ENCODE data around the gene PRR15L. TPM values are rescaled to one million over a fixed set of nuclear protein-coding genes. Genes with fewer than 3 reads are reported as not detected.

The PRR15L gene
- total RNA-seq, 4 donors from 2014 or later = 63.6 to 150 (median 127) TPM

DNA sequence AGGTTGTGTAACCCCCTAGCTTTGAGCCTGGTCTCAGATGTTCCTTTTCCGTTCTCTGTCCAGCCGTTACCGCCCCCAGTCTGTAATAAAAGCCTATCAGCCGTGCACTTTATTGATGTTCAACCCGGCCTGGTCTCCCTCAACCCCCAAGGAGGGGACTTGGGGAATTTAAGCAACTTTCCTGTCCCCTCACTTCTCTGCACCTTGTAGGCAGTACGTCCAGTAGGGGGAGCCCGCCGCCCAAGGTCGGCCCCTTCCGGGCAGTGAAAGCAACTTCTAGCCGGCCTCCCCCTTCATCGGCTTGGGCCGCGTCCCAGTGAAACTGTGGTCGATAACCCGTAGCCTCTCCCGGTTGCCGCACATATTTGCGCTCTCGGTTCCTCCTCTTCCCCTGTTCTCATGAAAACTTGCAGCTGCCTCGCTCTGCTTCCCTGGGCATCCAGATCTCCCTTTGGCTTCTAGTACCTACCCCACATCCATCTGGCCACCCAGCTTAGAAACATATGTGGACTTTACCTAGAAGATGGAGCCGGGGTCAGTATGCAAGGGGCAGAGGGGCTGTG is 8.4 kb downstream of the PRR15L start:
- DNase-seq = peak; percentile 98 to 99
- peaks cover 0 to 3% of the 10 kb centered on the region in 2 donors for H3K36me3 ChIP-seq
- intact Hi-C loops (cut with DNase I) = loop anchor here (2.0 kb wide), 1 partner anchor 22 kb away; the partner anchor contains the start of gene CDK5RAP3
- WGBS, 2 donors = 3 to 7% methylated on average over 18 to 22 of the region's 22 CpGs
- H3K27me3 ChIP-seq = no peaks in the 10 kb centered on the region
- peak in 1 of 2 donors; percentile 72 for TF ChIP-seq POLR2A (IDR thresholded peaks at IDR 0.05)
- TF ChIP-seq CTCF (IDR thresholded peaks at IDR 0.05) = peak; percentile 69 to 98 (median 90)
- H3K27ac ChIP-seq = peak overlapping the region; percentile 92 to 97 (median 96)
- H3K9me3 ChIP-seq = no peaks in the 10 kb centered on the region
- H3K4me1 ChIP-seq = peaks cover 70 to 80% of the 10 kb centered on the region in 2 donors
- H3K4me3 ChIP-seq (replicated peaks in 1 of 3) = no peak overlapping the region

GRCh38 chr17:47948706-47949196 is 8.9 kb downstream of the PRR15L start:
- TF ChIP-seq POLR2A (IDR thresholded peaks at IDR 0.05) = no peak
- TF ChIP-seq CTCF (IDR thresholded peaks at IDR 0.05) = no peak
- Histone ChIP-seq H3K27ac (peak overlapping the region; percentile 90 to 96 (median 92)), H3K4me1 (peaks cover 65 to 77% of the 10 kb centered on the region in 2 donors), H3K9me3 (no peaks in the 10 kb centered on the region), H3K4me3 (replicated peaks in 1 of 3) (no peak overlapping the region), H3K36me3 (peaks cover 0 to 3% of the 10 kb centered on the region in 2 donors), H3K27me3 (no peaks in the 10 kb centered on the region)
- DNase-seq = peak; percentile 31 to 45
- intact Hi-C loops (cut with DNase I) = loop anchor here (2.0 kb wide), 1 partner anchor 22 kb away; the partner anchor contains the start of gene CDK5RAP3
- whole genome bisulfite sequencing, 2 donors = 22 to 31% methylated on average over 5 of the region's 5 CpGs

- H3K27me3 ChIP-seq = no peaks in the 10 kb centered on the region
- H3K36me3 ChIP-seq = no peaks in the 10 kb centered on the region
- H3K9me3 ChIP-seq = no peaks in the 10 kb centered on the region
- no peak overlapping the region for H3K4me3 ChIP-seq (replicated peaks in 1 of 3)
- 32 to 36% methylated on average over 2 of the region's 2 CpGs for WGBS, 2 donors
- peak overlapping the region; percentile 51 to 92 (median 65) for H3K27ac ChIP-seq
- intact Hi-C loops (cut with DNase I) = no loop called here
- H3K4me1 ChIP-seq = peaks cover 55 to 69% of the 10 kb centered on the region in 2 donors
- DNase-seq = peak; percentile 88 to 89
- TF ChIP-seq CTCF (IDR thresholded peaks at IDR 0.05) = peak; percentile 78 to 85 (median 79)
- peak in 1 of 2 donors; percentile 30 for TF ChIP-seq POLR2A (IDR thresholded peaks at IDR 0.05)
Measured at GRCh38 chr17:47946929-47947397, 10.7 kb downstream of the PRR15L start.

DNA sequence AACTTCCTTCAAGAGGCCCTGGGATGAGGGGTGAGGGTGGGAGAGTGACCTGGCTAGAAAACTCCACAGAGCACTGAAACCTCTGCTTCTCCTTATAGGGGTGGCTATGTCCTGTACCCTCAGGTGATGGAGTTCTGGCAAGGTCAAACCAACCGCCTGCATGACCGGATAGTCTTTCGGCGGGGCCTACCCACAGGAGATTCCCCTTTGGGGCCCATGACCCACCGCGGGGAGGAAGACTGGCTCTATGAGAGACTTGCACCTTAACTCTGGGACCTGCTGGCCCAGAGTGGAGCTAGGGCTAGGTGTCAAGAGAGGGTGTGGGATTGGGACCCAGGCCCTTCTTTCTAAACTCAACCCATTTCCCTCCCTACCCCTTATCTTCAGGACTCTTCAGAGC is 11.2 kb downstream of the PRR15L start:
- TF ChIP-seq POLR2A (IDR thresholded peaks at IDR 0.05) (no peak), CTCF (IDR thresholded peaks at IDR 0.05) (no peak)
- no peaks in the 10 kb centered on the region for H3K27me3 ChIP-seq
- H3K36me3 ChIP-seq = no peaks in the 10 kb centered on the region
- no peak overlapping the region for H3K4me3 ChIP-seq (replicated peaks in 1 of 3)
- H3K4me1 ChIP-seq = peaks cover 50 to 65% of the 10 kb centered on the region in 2 donors
- peak overlapping the region; percentile 51 to 92 (median 65) for H3K27ac ChIP-seq
- intact Hi-C loops (cut with DNase I) = no loop called here
- DNase-seq = no peak
- no peaks in the 10 kb centered on the region for H3K9me3 ChIP-seq
- WGBS, 2 donors = 86 to 93% methylated on average over 4 to 6 of the region's 6 CpGs

All from thyroid gland (tissue), 4 donors.